Urinary bladder (tissue), 4 donors: ENCODE data around the gene SIGLEC15. TPM values are rescaled to one million over a fixed set of nuclear protein-coding genes. Genes with fewer than 3 reads are reported as not detected.
"Not testable (repeated sequence)": the region's sequence is repeated elsewhere in the genome, so short reads cannot be mapped to it uniquely, and the experiment has no call there.

Experiments
- DNase-seq: peaks from one replicate; pipeline ENCODE4 v3.0.0-alpha.2; 2015; ENCODE audit errors: extremely low spot score
- H3K27ac ChIP-seq: one replicate; pipeline ENCODE4 v1.5.1; 2013; ENCODE audit warnings: low read depth, mild to moderate bottlenecking, moderate library complexity
- H3K36me3 ChIP-seq: one replicate; pipeline ENCODE4 v1.6.1; 2013; ENCODE audit warnings: mild to moderate bottlenecking, moderate library complexity; ENCODE audit not compliant: insufficient read depth
- H3K4me1 ChIP-seq: one replicate; pipeline ENCODE4 v1.6.1; 2013; ENCODE audit warnings: mild to moderate bottlenecking, moderate library complexity; ENCODE audit not compliant: insufficient read depth
- H3K4me3 ChIP-seq: one replicate; pipeline ENCODE4 v1.5.1; 2013; ENCODE audit warnings: low read depth, low read length
- WGBS: extraction: QIAGEN DNeasy Blood & Tissue Kit; methylation state at CpG from one replicate; pipeline ENCODE4 v1.1.7; 2013; 5-methylcytosine and 5-hydroxymethylcytosine counted together
- polyA plus RNA-seq: library from polyadenylated mRNA; stranded (reverse); fragments of 200-250 nt; gene quantifications from one replicate; pipeline ENCODE4 v1.2.3, GENCODE V29; 2013
- total RNA-seq: library from RNA; depleted of rRNA; stranded (reverse); fragments of >200 nt; gene quantifications from one replicate; pipeline ENCODE4 v1.2.3, GENCODE V29; 2014
- donor health status: healthy with polysubstance abuse.
- donor health status: healthy.

The SIGLEC15 gene
- total and polyA plus RNA-seq, 2 donors, result 1.3 to 2.3 TPM

GRCh38 chr18:45841765-45842442 is 16.4 kb downstream of the SIGLEC15 start:
- Histone ChIP-seq H3K36me3 (no peaks in the 10 kb centered on the region), H3K27ac (no peak overlapping the region), H3K4me1 (no peaks in the 10 kb centered on the region), H3K4me3 (no peak overlapping the region)
- no peak for DNase-seq
- WGBS, result 96% methylated on average over 12 of the region's 12 CpGs

- Histone ChIP-seq H3K4me3 (no peak overlapping the region), H3K27ac (no peak overlapping the region), H3K36me3 (no peaks in the 10 kb centered on the region), H3K4me1 (no peaks in the 10 kb centered on the region)
- WGBS, result 86% methylated on average over 9 of the region's 9 CpGs
- DNase-seq, result no peak
These were observed 17.5 kb downstream of the SIGLEC15 start for GRCh38 chr18:45843019-45843418.

GRCh38 chr18:45844938-45845337 is 19.5 kb downstream of the SIGLEC15 start:
- no peak for DNase-seq
- Histone ChIP-seq H3K4me3 (no peak overlapping the region), H3K27ac (no peak overlapping the region), H3K4me1 (no peaks in the 10 kb centered on the region), H3K36me3 (no peaks in the 10 kb centered on the region)
- 90% methylated on average over 7 of the region's 7 CpGs for WGBS

GRCh38 chr18:45845410-45845809 is 19.9 kb downstream of the SIGLEC15 start:
- no peak for DNase-seq
- 84% methylated on average over 8 of the region's 8 CpGs for WGBS
- Histone ChIP-seq H3K36me3 (no peaks in the 10 kb centered on the region), H3K27ac (no peak overlapping the region), H3K4me3 (no peak overlapping the region), H3K4me1 (no peaks in the 10 kb centered on the region)

GRCh38 chr18:45847119-45847518 is 21.6 kb downstream of the SIGLEC15 start:
- WGBS, result 64% methylated on average over 3 of the region's 3 CpGs
- no peaks in the 10 kb centered on the region for H3K36me3 ChIP-seq
- no peak for DNase-seq
- H3K4me3 ChIP-seq, result no peak overlapping the region
- H3K27ac ChIP-seq, result no peak overlapping the region
- peaks cover 2% of the 10 kb centered on the region for H3K4me1 ChIP-seq

- H3K27ac ChIP-seq, H3K36me3 ChIP-seq, H3K4me1 ChIP-seq, H3K4me3 ChIP-seq, DNase-seq: not testable (repeated sequence)
- WGBS, result 98% methylated on average over 13 of the region's 13 CpGs
These were observed 23.2 kb downstream of the SIGLEC15 start for GRCh38 chr18:45848643-45849042.

- Histone ChIP-seq H3K4me3 (no peak overlapping the region), H3K4me1 (peaks cover 2% of the 10 kb centered on the region), H3K27ac (no peak overlapping the region), H3K36me3 (no peaks in the 10 kb centered on the region)
- DNase-seq, result no peak
- 95% methylated on average over 7 of the region's 7 CpGs for WGBS
These were observed 24.1 kb downstream of the SIGLEC15 start for GRCh38 chr18:45849529-45849928.

GRCh38 chr18:45850021-45850420 is 24.5 kb downstream of the SIGLEC15 start:
- Histone ChIP-seq H3K27ac (no peak overlapping the region), H3K4me1 (peaks cover 2% of the 10 kb centered on the region), H3K36me3 (no peaks in the 10 kb centered on the region), H3K4me3 (no peak overlapping the region)
- WGBS, result 74% methylated on average over 10 of the region's 10 CpGs
- no peak for DNase-seq

- H3K36me3 ChIP-seq, result no peaks in the 10 kb centered on the region
- H3K4me1 ChIP-seq, result peaks cover 2% of the 10 kb centered on the region
- H3K27ac ChIP-seq, result no peak overlapping the region
These were observed 25.9 kb downstream of the SIGLEC15 start for GRCh38 chr18:45851161-45851925.

GRCh38 chr18:45852631-45853030 is 27.2 kb downstream of the SIGLEC15 start:
- Histone ChIP-seq H3K4me3 (no peak overlapping the region), H3K36me3 (no peaks in the 10 kb centered on the region), H3K27ac (no peak overlapping the region), H3K4me1 (peaks cover 2% of the 10 kb centered on the region)
- WGBS, result 90% methylated on average over 5 of the region's 5 CpGs
- no peak for DNase-seq

More at GRCh38 chr18:45851161-45851925, 25.9 kb downstream of the SIGLEC15 start:
- WGBS, result 41% methylated on average over 10 of the region's 10 CpGs
- no peak overlapping the region for H3K4me3 ChIP-seq
- no peak for DNase-seq

GRCh38 chr18:45854036-45854586 is 28.6 kb downstream of the SIGLEC15 start:
- peaks cover 2% of the 10 kb centered on the region for H3K4me1 ChIP-seq
- H3K36me3 ChIP-seq, result no peaks in the 10 kb centered on the region
- 100% methylated on average over 2 of the region's 2 CpGs for WGBS
- no peak overlapping the region for H3K27ac ChIP-seq
- DNase-seq, result no peak
- no peak overlapping the region for H3K4me3 ChIP-seq

GRCh38 chr18:45856531-45856930 is 31.1 kb downstream of the SIGLEC15 start:
- no peak for DNase-seq
- 94% methylated on average over 4 of the region's 4 CpGs for WGBS
- no peak overlapping the region for H3K27ac ChIP-seq
- no peak overlapping the region for H3K4me3 ChIP-seq
- H3K4me1 ChIP-seq, result peaks cover 2% of the 10 kb centered on the region
- no peaks in the 10 kb centered on the region for H3K36me3 ChIP-seq

- no peaks in the 10 kb centered on the region for H3K36me3 ChIP-seq
- WGBS, result 93% methylated on average over 3 of the region's 3 CpGs
- H3K4me1 ChIP-seq, result no peaks in the 10 kb centered on the region
- H3K4me3 ChIP-seq, result no peak overlapping the region
- no peak overlapping the region for H3K27ac ChIP-seq
- DNase-seq, result no peak
These were observed 33.9 kb downstream of the SIGLEC15 start for GRCh38 chr18:45859334-45859733.

GRCh38 chr18:45860492-45860891 is 35.0 kb downstream of the SIGLEC15 start:
- 85% methylated on average over 4 of the region's 4 CpGs for WGBS

More at GRCh38 chr18:45860492-45860891, 35.0 kb downstream of the SIGLEC15 start:
- H3K4me1 ChIP-seq, result no peaks in the 10 kb centered on the region
- no peak for DNase-seq
- no peak overlapping the region for H3K27ac ChIP-seq
- H3K36me3 ChIP-seq, result peaks cover 2% of the 10 kb centered on the region
- no peak overlapping the region for H3K4me3 ChIP-seq
